Measurements from ENCODE around the gene GSN.

GRCh38 chr9:121260457-121261106 is 7.4 kb upstream of the GSN start:
- TF ChIP-seq POLR2AphosphoS5 (IDR thresholded peaks at IDR 0.05; ENCODE audit: borderline replicate concordance, low read depth, low read length) (no peak), EZH2 (IDR thresholded peaks at IDR 0.05) (no peak)
